HEK293 (cell line): ENCODE data around the gene NYAP2.

Experiments
- CTCF ChIA-PET: fragments of 350-600 bp; formaldehyde crosslinking; extraction: SDS; loops from one replicate; lab custom pipeline; 2021; ENCODE audit warnings: antibody characterized with exemption; lab: Yijun Ruan, JAX
- POLR2A ChIA-PET: fragments of 300-600 bp; formaldehyde crosslinking; extraction: SDS; loops from one replicate; lab custom pipeline; 2020; ENCODE audit warnings: antibody characterized with exemption, inconsistent platforms; lab: Yijun Ruan, JAX
- H3K27ac ChIP-seq: fragments of 200-500 bp; sonication (Bioruptor generic); 2 replicates; pipeline ENCODE4 v1.5.1; 2014; ENCODE audit warnings: low read depth, low read length, control low read depth, inconsistent platforms; ENCODE audit errors: extremely low read depth
- H3K36me3 ChIP-seq, 2 experiments: fragments of 200-500 bp in 1 of 2; sonication (Bioruptor generic) in 1 of 2; 1 replicate in 1 of 2; 2 replicates in 1 of 2; pipeline ENCODE4 v1.5.1; 2014 to 2017; ENCODE audit warnings: inconsistent platforms in 2 of 2, low read length in 2 of 2; ENCODE audit not compliant: control insufficient read depth in 2 of 2, insufficient read depth in 1 of 2
- H3K4me1 ChIP-seq: fragments of 200-500 bp; sonication (Bioruptor generic); 2 replicates; pipeline ENCODE4 v1.5.1; 2014; ENCODE audit warnings: mild to moderate bottlenecking, low read length, inconsistent platforms; ENCODE audit not compliant: control insufficient read depth, insufficient read depth
- H3K4me3 ChIP-seq: 2 replicates; pipeline ENCODE4 v1.5.1; 2011; ENCODE audit warnings: low read depth, mild to moderate bottlenecking, control low read depth, low read length, moderate library complexity
- H3K9me3 ChIP-seq: fragments of 200-500 bp; sonication (Bioruptor generic); 2 replicates; pipeline ENCODE4 v1.5.1; 2014; ENCODE audit warnings: low read depth, low read length, inconsistent platforms; ENCODE audit not compliant: control insufficient read depth, insufficient read depth
- KLF1 ChIP-seq: fragments of 450-650 bp; formaldehyde crosslinking; IDR thresholded peaks from 2 replicates; pipeline ENCODE4 v1.5.1; 2016; ENCODE audit warnings: missing biosample characterization, missing genetic modification characterization
- MYNN ChIP-seq: fragments of 450-650 bp; formaldehyde crosslinking; IDR thresholded peaks from 2 replicates; pipeline ENCODE4 v1.5.1; 2016; ENCODE audit warnings: missing biosample characterization, missing genetic modification characterization, borderline replicate concordance
- SP3 ChIP-seq: fragments of 450-650 bp; formaldehyde crosslinking; IDR thresholded peaks from 2 replicates; pipeline ENCODE4 v1.5.1; 2016; ENCODE audit warnings: missing biosample characterization, missing genetic modification characterization
- SP7 ChIP-seq: fragments of 450-650 bp; formaldehyde crosslinking; IDR thresholded peaks from 2 replicates; pipeline ENCODE4 v1.5.1; 2016; ENCODE audit warnings: missing biosample characterization, missing genetic modification characterization
- TCF7L2 ChIP-seq: IDR thresholded peaks from 2 replicates; pipeline ENCODE4 v1.6.1; 2011; ENCODE audit warnings: low read depth, mild to moderate bottlenecking, inconsistent platforms, low read length, moderate library complexity, borderline replicate concordance
- YY1 ChIP-seq: fragments of 450-650 bp; formaldehyde crosslinking; IDR thresholded peaks from 2 replicates; pipeline ENCODE4 v1.5.1; 2018; ENCODE audit warnings: missing biosample characterization, missing genetic modification characterization
- ZBTB20 ChIP-seq: fragments of 450-650 bp; formaldehyde crosslinking; IDR thresholded peaks from 2 replicates; pipeline ENCODE4 v1.5.1; 2016; ENCODE audit warnings: missing biosample characterization, missing genetic modification characterization
- ZBTB8A ChIP-seq: fragments of 450-650 bp; formaldehyde crosslinking; IDR thresholded peaks from 2 replicates; pipeline ENCODE4 v1.5.1; 2016; ENCODE audit warnings: missing biosample characterization, missing genetic modification characterization
- ZNF114 ChIP-seq: fragments of 450-650 bp; formaldehyde crosslinking; IDR thresholded peaks from 2 replicates; pipeline ENCODE4 v1.5.0; 2017; ENCODE audit warnings: missing biosample characterization, missing genetic modification characterization
- ZNF132 ChIP-seq: fragments of 450-650 bp; formaldehyde crosslinking; IDR thresholded peaks from 2 replicates; pipeline ENCODE4 v1.5.1; 2017; ENCODE audit warnings: missing biosample characterization, missing genetic modification characterization, borderline replicate concordance
- ZNF2 ChIP-seq: fragments of 450-650 bp; formaldehyde crosslinking; IDR thresholded peaks from 2 replicates; pipeline ENCODE4 v1.5.1; 2016; ENCODE audit warnings: missing biosample characterization, missing genetic modification characterization
- ZNF23 ChIP-seq: fragments of 450-650 bp; formaldehyde crosslinking; IDR thresholded peaks from 2 replicates; pipeline ENCODE4 v1.5.1; 2016; ENCODE audit warnings: missing biosample characterization, missing genetic modification characterization, borderline replicate concordance
- ZNF324 ChIP-seq: fragments of 450-650 bp; formaldehyde crosslinking; IDR thresholded peaks from 2 replicates; pipeline ENCODE4 v1.5.1; 2016; ENCODE audit warnings: missing biosample characterization, missing genetic modification characterization
- ZNF335 ChIP-seq: fragments of 450-650 bp; formaldehyde crosslinking; conservative IDR thresholded peaks from 2 replicates; pipeline ENCODE4 v1.5.1; 2016; ENCODE audit warnings: missing biosample characterization, missing genetic modification characterization
- ZNF354C ChIP-seq: fragments of 450-650 bp; formaldehyde crosslinking; IDR thresholded peaks from 2 replicates; pipeline ENCODE4 v1.5.1; 2016; ENCODE audit warnings: missing biosample characterization, missing genetic modification characterization, low read depth, borderline replicate concordance
- ZNF366 ChIP-seq: fragments of 450-650 bp; formaldehyde crosslinking; conservative IDR thresholded peaks from 2 replicates; pipeline ENCODE4 v1.5.1; 2016; ENCODE audit warnings: missing biosample characterization, missing genetic modification characterization
- ZNF423 ChIP-seq: fragments of 450-650 bp; formaldehyde crosslinking; IDR thresholded peaks from 2 replicates; pipeline ENCODE4 v1.5.1; 2016; ENCODE audit warnings: missing biosample characterization, missing genetic modification characterization
- ZNF433 ChIP-seq: fragments of 450-650 bp; formaldehyde crosslinking; IDR thresholded peaks from 2 replicates; pipeline ENCODE4 v1.5.1; 2016; ENCODE audit warnings: missing biosample characterization, missing genetic modification characterization, low read depth
- ZNF529 ChIP-seq: fragments of 450-650 bp; formaldehyde crosslinking; IDR thresholded peaks from 2 replicates; pipeline ENCODE4 v1.5.1; 2017; ENCODE audit warnings: missing genetic modification characterization, missing biosample characterization; ENCODE audit not compliant: insufficient replicate concordance
- ZNF555 ChIP-seq: fragments of 450-650 bp; formaldehyde crosslinking; conservative IDR thresholded peaks from 2 replicates; pipeline ENCODE4 v1.5.1; 2017; ENCODE audit warnings: missing biosample characterization, mild to moderate bottlenecking, missing genetic modification characterization, inconsistent platforms
- ZNF561 ChIP-seq: fragments of 450-650 bp; IDR thresholded peaks from 2 replicates; pipeline ENCODE4 v1.5.1; 2018; ENCODE audit warnings: missing biosample characterization, missing genetic modification characterization, borderline replicate concordance
- ZNF571 ChIP-seq: fragments of 450-650 bp; formaldehyde crosslinking; IDR thresholded peaks from 2 replicates; pipeline ENCODE4 v1.5.0; 2017; ENCODE audit warnings: missing biosample characterization, missing genetic modification characterization
- ZNF654 ChIP-seq: fragments of 450-650 bp; formaldehyde crosslinking; IDR thresholded peaks from 2 replicates; pipeline ENCODE4 v1.5.1; 2016; ENCODE audit warnings: low read depth, missing biosample characterization, missing genetic modification characterization
- ZNF670 ChIP-seq: fragments of 450-650 bp; formaldehyde crosslinking; IDR thresholded peaks from 2 replicates; pipeline ENCODE4 v1.5.1; 2016; ENCODE audit warnings: missing biosample characterization, missing genetic modification characterization, low read depth
- ZNF777 ChIP-seq: fragments of 450-650 bp; formaldehyde crosslinking; IDR thresholded peaks from 2 replicates; pipeline ENCODE4 v1.5.1; 2017; ENCODE audit warnings: missing biosample characterization, missing genetic modification characterization, borderline replicate concordance
- ZNF785 ChIP-seq: fragments of 450-650 bp; formaldehyde crosslinking; IDR thresholded peaks from 2 replicates; pipeline ENCODE4 v1.5.1; 2016; ENCODE audit warnings: missing biosample characterization, missing genetic modification characterization
- TF ChIP-seq, protein P1 (sequence below): fragments of 450-650 bp; formaldehyde crosslinking; IDR thresholded peaks from 2 replicates; pipeline ENCODE4 v1.5.1; 2016; ENCODE audit warnings: missing biosample characterization, missing genetic modification characterization

Gene NYAP2

DNA sequence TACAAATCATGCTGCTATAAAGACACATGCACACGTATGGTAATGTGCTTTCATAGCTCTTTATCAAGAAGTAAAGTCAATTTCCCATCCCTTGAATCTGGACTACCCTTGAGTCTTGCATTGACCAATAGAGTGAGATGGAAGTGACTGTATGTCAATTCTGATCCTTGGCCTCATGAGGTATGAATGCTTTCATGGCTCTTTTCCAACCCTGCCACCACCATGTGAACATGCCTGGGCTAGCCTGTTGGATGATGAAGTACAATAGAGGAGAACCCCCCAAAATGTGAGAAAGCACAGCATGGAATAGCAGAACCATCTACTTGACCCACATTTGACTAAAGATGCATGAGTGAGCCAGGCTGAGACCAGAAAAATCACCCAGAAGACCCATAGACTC lies 237.0 kb downstream of the NYAP2 start:
- no peaks in the 10 kb centered on the region for H3K36me3 ChIP-seq
- ChIA-PET POLR2A (no interaction called here), CTCF (no interaction called here)
- no peaks in the 10 kb centered on the region for H3K4me1 ChIP-seq
- H3K9me3 ChIP-seq: no peaks in the 10 kb centered on the region
- no peak overlapping the region for H3K4me3 ChIP-seq
- H3K27ac ChIP-seq: no peak overlapping the region
- TF ChIP-seq ZNF561 (tag by site-specific recombination) (no peak), ZBTB20 (tag by site-specific recombination) (no peak), ZNF571 (tag by site-specific recombination) (no peak), ZBTB8A (tag by site-specific recombination) (no peak), YY1 (tag by site-specific recombination) (no peak), ZNF654 (tag by site-specific recombination) (no peak), ZNF2 (tag by site-specific recombination) (no peak)
- TF ChIP-seq, protein P1, sequence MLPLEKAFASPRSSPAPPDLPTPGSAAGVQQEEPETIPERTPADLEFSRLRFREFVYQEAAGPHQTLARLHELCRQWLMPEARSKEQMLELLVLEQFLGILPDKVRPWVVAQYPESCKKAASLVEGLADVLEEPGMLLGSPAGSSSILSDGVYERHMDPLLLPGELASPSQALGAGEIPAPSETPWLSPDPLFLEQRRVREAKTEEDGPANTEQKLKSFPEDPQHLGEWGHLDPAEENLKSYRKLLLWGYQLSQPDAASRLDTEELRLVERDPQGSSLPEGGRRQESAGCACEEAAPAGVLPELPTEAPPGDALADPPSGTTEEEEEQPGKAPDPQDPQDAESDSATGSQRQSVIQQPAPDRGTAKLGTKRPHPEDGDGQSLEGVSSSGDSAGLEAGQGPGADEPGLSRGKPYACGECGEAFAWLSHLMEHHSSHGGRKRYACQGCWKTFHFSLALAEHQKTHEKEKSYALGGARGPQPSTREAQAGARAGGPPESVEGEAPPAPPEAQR (tag by site-specific recombination): no peak

DNA sequence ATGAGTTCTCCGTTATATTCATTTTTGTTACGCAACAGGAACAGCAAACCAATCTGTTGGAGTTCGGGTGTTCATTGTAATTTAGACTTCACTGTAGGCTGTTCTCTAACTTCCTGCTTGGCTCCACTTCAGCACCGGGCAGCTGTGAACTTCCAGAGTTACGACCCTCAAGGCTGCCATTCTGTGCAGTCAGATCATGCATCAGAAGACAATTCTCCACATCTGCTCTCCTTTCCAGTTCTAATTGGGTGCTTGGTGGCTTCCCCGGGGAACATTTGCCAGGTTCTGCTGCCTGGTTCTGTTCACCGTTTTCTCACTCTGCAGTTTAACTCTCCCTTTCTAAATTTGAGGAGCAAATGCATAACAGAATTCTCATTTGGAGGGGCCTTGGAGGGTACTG lies 237.7 kb downstream of the NYAP2 start:
- CTCF ChIA-PET: no interaction called here
- Histone ChIP-seq H3K9me3 (no peaks in the 10 kb centered on the region), H3K27ac (no peak overlapping the region), H3K4me1 (no peaks in the 10 kb centered on the region), H3K4me3 (no peak overlapping the region), H3K36me3 (no peaks in the 10 kb centered on the region)
- no peak for TF ChIP-seq ZNF670 (tag by site-specific recombination)
- no peak for TF ChIP-seq ZNF785
- no peak for TF ChIP-seq ZNF555 (tag by site-specific recombination)
- TF ChIP-seq ZNF354C: no peak
- no peak for TF ChIP-seq ZNF433 (tag by site-specific recombination)
- no peak for TF ChIP-seq ZNF114 (tag by site-specific recombination)
- TF ChIP-seq TCF7L2: no peak
- no peak for TF ChIP-seq SP7 (tag by site-specific recombination)
- TF ChIP-seq ZNF132 (tag by site-specific recombination): no peak
- no peak for TF ChIP-seq ZNF366
- no peak for TF ChIP-seq ZNF335 (tag by site-specific recombination)
- TF ChIP-seq KLF1: no peak
- no peak for TF ChIP-seq MYNN (tag by site-specific recombination)
- no peak for TF ChIP-seq ZNF324 (tag by site-specific recombination)
- TF ChIP-seq ZNF423 (tag by site-specific recombination): no peak
- TF ChIP-seq ZNF777: no peak
- TF ChIP-seq ZNF23 (tag by site-specific recombination): no peak
- no peak for TF ChIP-seq ZNF529
- no peak for TF ChIP-seq SP3 (tag by site-specific recombination)
- POLR2A ChIA-PET: no interaction called here
